ENCODE measurements around the gene SPIN2A. TPM values are rescaled to one million over a fixed set of nuclear protein-coding genes. Genes with fewer than 3 reads are reported as not detected.

The SPIN2A gene
- total RNA-seq, 1 donor from 2014 or later = 1.2 TPM

Other genes with a start within 250 kb of the SPIN2A start
- 9.7 and 11.6 TPM in 2 replicates for gene SPIN3, start 141.9 kb downstream of the SPIN2A start, total RNA-seq
- 12.1 and 13.0 TPM in 2 replicates for gene SPIN2B, start 15.8 kb downstream of the SPIN2A start, total RNA-seq
- 0.19 and 0.20 TPM in 2 replicates for gene FAAH2, start 149.3 kb upstream of the SPIN2A start, total RNA-seq

All from astrocyte (in vitro differentiated cells and primary cell).